ENCODE measurements around the gene C1QL4. TPM values are rescaled to one million over a fixed set of nuclear protein-coding genes. Genes with fewer than 3 reads are reported as not detected.

The C1QL4 gene
- total RNA-seq (2022; extraction: Qiagen RNA extraction): 4.8 to 7.6 TPM (median 6.3 TPM) in 5 replicates

GRCh38 chr12:49336645-49337584 is at the start of gene C1QL4:
TSS of gene C1QL4 (minus strand) at chr12:49337188. CDS start at chr12:49336477, 711 bp downstream.

DNA sequence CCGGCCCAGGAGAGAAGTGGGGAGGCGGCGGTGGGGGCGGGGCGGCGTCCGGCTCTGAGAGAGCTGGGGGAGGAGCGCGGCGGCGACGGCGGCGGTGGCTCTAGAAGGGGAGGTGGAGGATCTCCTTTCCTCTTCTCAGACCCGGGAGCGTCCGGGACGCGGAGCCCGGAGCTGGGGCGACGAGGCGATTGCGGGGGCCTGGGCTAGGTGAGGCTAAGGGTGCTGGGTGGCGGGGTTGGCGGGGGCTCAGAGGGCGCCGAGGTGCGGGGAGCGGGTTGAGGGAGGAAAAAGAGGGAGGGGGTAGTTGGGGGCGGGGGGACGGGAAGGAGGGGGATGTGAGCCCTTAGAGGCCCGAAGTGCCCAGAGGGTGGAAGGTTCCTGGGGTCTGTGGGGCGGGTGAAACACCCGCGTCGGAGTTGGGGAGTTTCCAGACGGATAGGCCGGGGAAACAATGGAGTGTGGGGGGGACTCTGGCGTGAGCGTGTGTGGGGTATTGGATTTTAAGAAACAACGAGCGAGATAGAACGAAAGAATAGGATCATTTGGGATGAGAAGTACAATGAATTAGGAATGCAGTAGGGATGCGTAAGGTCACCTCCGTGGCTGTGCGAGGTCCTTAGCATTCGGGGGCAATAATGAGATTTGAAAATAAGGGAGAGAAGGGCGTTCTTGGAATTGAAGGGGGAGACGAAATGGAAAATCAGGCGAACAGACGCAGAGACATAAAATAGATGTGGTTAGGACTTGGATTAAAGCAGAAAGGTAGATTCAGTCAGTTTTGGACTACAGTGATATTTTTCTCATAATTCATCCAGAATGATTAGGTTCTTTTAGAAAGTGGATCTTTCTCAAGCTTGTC is 30.6 kb upstream of the C1QL4 start, which contains the start of gene SPATS2:
Gene SPATS2 (plus strand): TSS at position 82 of the 859 bp plus-strand sequence. CDS start 93,551 bp downstream, outside the sequence.

GRCh38 chr12:49346659-49347310 is 9.8 kb upstream of the C1QL4 start, which contains the start of gene DNAJC22:
TSS of gene DNAJC22 (plus strand) at chr12:49346888. CDS start at chr12:49348873, 1,985 bp downstream.

GRCh38 chr12:49322708-49323523 is 14.1 kb downstream of the C1QL4 start, which contains the start of gene TROAP:
TSS of gene TROAP (plus strand) at chr12:49323255. CDS start at chr12:49323609, 354 bp downstream.

GRCh38 chr12:49295082-49295936 is 41.7 kb downstream of the C1QL4 start, which contains the start of gene PRPH:
TSS of gene PRPH (plus strand) at chr12:49295147. CDS start at chr12:49295201, 54 bp downstream.

Other genes with a start within 250 kb of the C1QL4 start
- 0.03 TPM in 1 of 5 replicates, not detected in the others for gene DHH, start 242.4 kb downstream of the C1QL4 start, total RNA-seq (2022; extraction: Qiagen RNA extraction)
- gene LMBR1L, start 226.3 kb downstream of the C1QL4 start, total RNA-seq (2022; extraction: Qiagen RNA extraction): 13.4 to 15.4 TPM (median 14.5 TPM) in 5 replicates
- gene TUBA1B, start 205.8 kb downstream of the C1QL4 start, total RNA-seq (2022; extraction: Qiagen RNA extraction): 2,285 to 2,528 TPM (median 2,417 TPM) in 5 replicates
- 182 to 235 TPM (median 228 TPM) in 5 replicates for gene TUBA1A, start 148.1 kb downstream of the C1QL4 start, total RNA-seq (2022; extraction: Qiagen RNA extraction)
- 1,549 to 2,166 TPM (median 1,667 TPM) in 5 replicates for gene TUBA1C, start 72.1 kb downstream of the C1QL4 start, total RNA-seq (2022; extraction: Qiagen RNA extraction)
- gene PRPH, start 42.0 kb downstream of the C1QL4 start, total RNA-seq (2022; extraction: Qiagen RNA extraction): 0.97 to 1.9 TPM (median 1.6 TPM) in 5 replicates
- gene TROAP, start 13.9 kb downstream of the C1QL4 start, total RNA-seq (2022; extraction: Qiagen RNA extraction): 74.4 to 87.6 TPM (median 83.8 TPM) in 5 replicates
- 19.5 to 22.7 TPM (median 20.2 TPM) in 5 replicates for gene DNAJC22, start 9.7 kb upstream of the C1QL4 start, total RNA-seq (2022; extraction: Qiagen RNA extraction)
- 26.1 to 38.4 TPM (median 31.5 TPM) in 5 replicates for gene SPATS2, start 30.3 kb upstream of the C1QL4 start, total RNA-seq (2022; extraction: Qiagen RNA extraction)
- 1.7 to 3.3 TPM (median 2.1 TPM) in 5 replicates for gene KCNH3, start 201.8 kb upstream of the C1QL4 start, total RNA-seq (2022; extraction: Qiagen RNA extraction)
- 61.5 to 65.6 TPM (median 63.8 TPM) in 5 replicates for gene MCRS1, start 231.0 kb upstream of the C1QL4 start, total RNA-seq (2022; extraction: Qiagen RNA extraction)